Activated CD4-positive, alpha-beta T cell treated with anti-CD3 and anti-CD28 coated beads, Interleukin-2, amount 10 ng/mL, durations not matched to agents 7 days and 5 days (primary cell): ENCODE results near the gene SIRPB1. TPM values are rescaled to one million over a fixed set of nuclear protein-coding genes. Genes with fewer than 3 reads are reported as not detected.
"Not testable (repeated sequence)": the region's sequence is repeated elsewhere in the genome, so short reads cannot be mapped to it uniquely, and the experiment has no call there.

ENCODE experiments used
- CTCF ChIA-PET: fragments of 350-600 bp; sonication (Branson Sonifier 250); formaldehyde crosslinking; loops from one replicate; lab custom pipeline; 2021; ENCODE audit warnings: antibody characterized with exemption; lab: Charles Lee
- POLR2A ChIA-PET: fragments of 350-600 bp; sonication (Branson Sonifier 250); formaldehyde crosslinking; loops from one replicate; lab custom pipeline; 2021; ENCODE audit warnings: antibody characterized with exemption; lab: Charles Lee
- DNase-seq: peaks from one replicate; pipeline ENCODE4 v3.0.0-alpha.2; 2020
- H3K27ac Mint-ChIP-seq: one replicate; pipeline ENCODE4 v1.8.0; 2021; ENCODE audit warnings: mild to moderate bottlenecking, moderate library complexity, mixed read lengths
- H3K27me3 Mint-ChIP-seq: one replicate; pipeline ENCODE4 v1.8.0; 2021; ENCODE audit warnings: mixed read lengths
- H3K36me3 Mint-ChIP-seq: one replicate; pipeline ENCODE4 v1.8.0; 2021; ENCODE audit warnings: low read depth, mixed read lengths
- H3K4me1 Mint-ChIP-seq: one replicate; pipeline ENCODE4 v1.8.0; 2021; ENCODE audit warnings: mixed read lengths
- H3K4me3 Mint-ChIP-seq: one replicate; pipeline ENCODE4 v1.8.0; 2021; ENCODE audit warnings: mild to moderate bottlenecking, moderate library complexity, mixed read lengths
- H3K9me3 Mint-ChIP-seq: one replicate; pipeline ENCODE4 v1.8.0; 2021; ENCODE audit warnings: mixed read lengths
- total RNA-seq, 2 experiments: library from RNA; stranded (reverse); gene quantifications; one replicate each; pipeline ENCODE4 v1.2.3, GENCODE V29; 2021

Gene SIRPB1
- total RNA-seq, 2 experiments from 2014 or later: 3.6 to 4.5 TPM

GRCh38 chr20:1618954-1619540 lies 762 bp downstream of the SIRPB1 start:
- no peaks in the 10 kb centered on the region for H3K27me3 Mint-ChIP-seq
- peaks cover 14% of the 10 kb centered on the region for H3K9me3 Mint-ChIP-seq
- H3K36me3 Mint-ChIP-seq: peaks cover 27% of the 10 kb centered on the region
- H3K27ac Mint-ChIP-seq: peak overlapping the region; percentile 2
- H3K4me3 Mint-ChIP-seq: no peak overlapping the region
- POLR2A ChIA-PET: no interaction called here
- no peak for DNase-seq
- peaks cover 51% of the 10 kb centered on the region for H3K4me1 Mint-ChIP-seq
- CTCF ChIA-PET: no interaction called here

GRCh38 chr20:1618479-1618878 lies 1.3 kb downstream of the SIRPB1 start:
- no peaks in the 10 kb centered on the region for H3K27me3 Mint-ChIP-seq
- peaks cover 27% of the 10 kb centered on the region for H3K36me3 Mint-ChIP-seq
- H3K27ac Mint-ChIP-seq: no peak overlapping the region
- DNase-seq: no peak
- H3K4me1 Mint-ChIP-seq: peaks cover 49% of the 10 kb centered on the region
- POLR2A ChIA-PET: no interaction called here
- CTCF ChIA-PET: interaction anchor here (0.6 kb wide), 1 partner anchor 1191 kb away, joined by 3 read pairs; no protein-coding TSS in a partner anchor
- peaks cover 16% of the 10 kb centered on the region for H3K9me3 Mint-ChIP-seq
- no peak overlapping the region for H3K4me3 Mint-ChIP-seq

- peaks cover 23% of the 10 kb centered on the region for H3K36me3 Mint-ChIP-seq
- H3K27me3 Mint-ChIP-seq: no peaks in the 10 kb centered on the region
- H3K4me1 Mint-ChIP-seq: peaks cover 36% of the 10 kb centered on the region
- peaks cover 16% of the 10 kb centered on the region for H3K9me3 Mint-ChIP-seq
- ChIA-PET POLR2A (no interaction called here), CTCF (interaction anchor here (0.6 to 0.9 kb wide), 2 partner anchors 281 to 900 kb away, joined by 3 read pairs; no protein-coding TSS in a partner anchor)
- H3K4me3 Mint-ChIP-seq: no peak overlapping the region
- H3K27ac Mint-ChIP-seq: no peak overlapping the region
- DNase-seq: no peak
These were observed 2.9 kb downstream of the SIRPB1 start for GRCh38 chr20:1616858-1617434.

GRCh38 chr20:1610404-1610803 lies 9.4 kb downstream of the SIRPB1 start:
- H3K27me3 Mint-ChIP-seq, CTCF ChIA-PET, H3K9me3 Mint-ChIP-seq, H3K4me1 Mint-ChIP-seq, H3K36me3 Mint-ChIP-seq, POLR2A ChIA-PET, DNase-seq, H3K4me3 Mint-ChIP-seq, H3K27ac Mint-ChIP-seq: not testable (repeated sequence)

- not testable (repeated sequence) for H3K36me3 Mint-ChIP-seq, H3K9me3 Mint-ChIP-seq
These were observed 11.0 kb downstream of the SIRPB1 start for GRCh38 chr20:1608678-1609347.

GRCh38 chr20:1600736-1601135 lies 19.1 kb downstream of the SIRPB1 start:
- no peaks in the 10 kb centered on the region for H3K27me3 Mint-ChIP-seq
- H3K4me1 Mint-ChIP-seq: no peaks in the 10 kb centered on the region
- CTCF ChIA-PET: no interaction called here
- no peaks in the 10 kb centered on the region for H3K36me3 Mint-ChIP-seq
- H3K27ac Mint-ChIP-seq: no peak overlapping the region
- DNase-seq: no peak
- POLR2A ChIA-PET: no interaction called here
- no peak overlapping the region for H3K4me3 Mint-ChIP-seq
- H3K9me3 Mint-ChIP-seq: no peaks in the 10 kb centered on the region

More at GRCh38 chr20:1608678-1609347, 11.0 kb downstream of the SIRPB1 start:
- H3K4me3 Mint-ChIP-seq, DNase-seq, H3K27me3 Mint-ChIP-seq, POLR2A ChIA-PET, H3K27ac Mint-ChIP-seq, CTCF ChIA-PET, H3K4me1 Mint-ChIP-seq: not testable (repeated sequence)

- Mint-ChIP-seq H3K27ac (no peak overlapping the region), H3K27me3 (no peaks in the 10 kb centered on the region), H3K36me3 (no peaks in the 10 kb centered on the region), H3K9me3 (no peaks in the 10 kb centered on the region), H3K4me1 (no peaks in the 10 kb centered on the region), H3K4me3 (no peak overlapping the region)
- DNase-seq: no peak
- CTCF ChIA-PET: no interaction called here
- POLR2A ChIA-PET: no interaction called here
These were observed 24.5 kb downstream of the SIRPB1 start for GRCh38 chr20:1595333-1595732.

GRCh38 chr20:1588533-1589460 lies 31.0 kb downstream of the SIRPB1 start:
- Mint-ChIP-seq H3K27me3 (no peaks in the 10 kb centered on the region), H3K4me1 (no peaks in the 10 kb centered on the region), H3K36me3 (no peaks in the 10 kb centered on the region), H3K4me3 (no peak overlapping the region), H3K27ac (no peak overlapping the region), H3K9me3 (no peaks in the 10 kb centered on the region)
- DNase-seq: no peak
- ChIA-PET CTCF (no interaction called here), POLR2A (no interaction called here)

GRCh38 chr20:1587781-1588532 lies 31.9 kb downstream of the SIRPB1 start:
- H3K4me3 Mint-ChIP-seq: no peak overlapping the region
- H3K9me3 Mint-ChIP-seq: no peaks in the 10 kb centered on the region
- CTCF ChIA-PET: no interaction called here
- POLR2A ChIA-PET: no interaction called here
- H3K27ac Mint-ChIP-seq: no peak overlapping the region
- no peaks in the 10 kb centered on the region for H3K4me1 Mint-ChIP-seq
- no peak for DNase-seq
- no peaks in the 10 kb centered on the region for H3K27me3 Mint-ChIP-seq
- no peaks in the 10 kb centered on the region for H3K36me3 Mint-ChIP-seq

- ChIA-PET CTCF (interaction anchor here (1.3 kb wide), 1 partner anchor 36 kb away, joined by 4 read pairs; no protein-coding TSS in a partner anchor), POLR2A (no interaction called here)
- Mint-ChIP-seq H3K9me3 (no peaks in the 10 kb centered on the region), H3K4me3 (no peak overlapping the region), H3K36me3 (no peaks in the 10 kb centered on the region), H3K27ac (no peak overlapping the region), H3K27me3 (no peaks in the 10 kb centered on the region), H3K4me1 (no peaks in the 10 kb centered on the region)
- DNase-seq: no peak
These were observed 40.3 kb downstream of the SIRPB1 start for GRCh38 chr20:1579488-1579887.

GRCh38 chr20:1577906-1578305 lies 41.9 kb downstream of the SIRPB1 start:
- Mint-ChIP-seq H3K36me3 (no peaks in the 10 kb centered on the region), H3K4me3 (no peak overlapping the region), H3K27me3 (no peaks in the 10 kb centered on the region), H3K9me3 (no peaks in the 10 kb centered on the region), H3K4me1 (no peaks in the 10 kb centered on the region), H3K27ac (no peak overlapping the region)
- DNase-seq: no peak
- POLR2A ChIA-PET: no interaction called here
- CTCF ChIA-PET: interaction anchor here (0.6 kb wide), 1 partner anchor 74 kb away, joined by 3 read pairs; no protein-coding TSS in a partner anchor

GRCh38 chr20:1577313-1577712 lies 42.5 kb downstream of the SIRPB1 start:
- H3K4me1 Mint-ChIP-seq, H3K27ac Mint-ChIP-seq, CTCF ChIA-PET, H3K36me3 Mint-ChIP-seq, H3K27me3 Mint-ChIP-seq, DNase-seq, POLR2A ChIA-PET, H3K9me3 Mint-ChIP-seq, H3K4me3 Mint-ChIP-seq: not testable (repeated sequence)
